MM.1S (cell line): ENCODE measurements around the gene LETM1.

Experiments
- EZH2phosphoT487 ChIP-seq: fragments of 300-600 bp; sonication (generic); IDR thresholded peaks from 2 replicates; pipeline ENCODE4 v1.6.1; 2018; ENCODE audit warnings: antibody characterized with exemption, low read length
- TF ChIP-seq, protein P1 (sequence below): fragments of 300-600 bp; sonication (generic); IDR thresholded peaks from 2 replicates; pipeline ENCODE4 v1.5.1; 2016; ENCODE audit warnings: antibody characterized with exemption, low read length, mixed read lengths

- no peak for TF ChIP-seq EZH2phosphoT487
- TF ChIP-seq, protein P1, sequence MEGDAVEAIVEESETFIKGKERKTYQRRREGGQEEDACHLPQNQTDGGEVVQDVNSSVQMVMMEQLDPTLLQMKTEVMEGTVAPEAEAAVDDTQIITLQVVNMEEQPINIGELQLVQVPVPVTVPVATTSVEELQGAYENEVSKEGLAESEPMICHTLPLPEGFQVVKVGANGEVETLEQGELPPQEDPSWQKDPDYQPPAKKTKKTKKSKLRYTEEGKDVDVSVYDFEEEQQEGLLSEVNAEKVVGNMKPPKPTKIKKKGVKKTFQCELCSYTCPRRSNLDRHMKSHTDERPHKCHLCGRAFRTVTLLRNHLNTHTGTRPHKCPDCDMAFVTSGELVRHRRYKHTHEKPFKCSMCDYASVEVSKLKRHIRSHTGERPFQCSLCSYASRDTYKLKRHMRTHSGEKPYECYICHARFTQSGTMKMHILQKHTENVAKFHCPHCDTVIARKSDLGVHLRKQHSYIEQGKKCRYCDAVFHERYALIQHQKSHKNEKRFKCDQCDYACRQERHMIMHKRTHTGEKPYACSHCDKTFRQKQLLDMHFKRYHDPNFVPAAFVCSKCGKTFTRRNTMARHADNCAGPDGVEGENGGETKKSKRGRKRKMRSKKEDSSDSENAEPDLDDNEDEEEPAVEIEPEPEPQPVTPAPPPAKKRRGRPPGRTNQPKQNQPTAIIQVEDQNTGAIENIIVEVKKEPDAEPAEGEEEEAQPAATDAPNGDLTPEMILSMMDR: no peak
Observed at GRCh38 chr4:1887052-1887451, 31.1 kb upstream of the LETM1 start.
